Activated T-helper 9 cell treated with anti-CD3 and anti-CD28 coated beads, Interleukin-2, amount 50 U/mL, for 16 hours (primary cell): ENCODE measurements around the gene MAGI3.
A peak's percentile ranks its signal among the peaks of the same experiment; 100 is the strongest.

Experiments used
- DNase-seq: peaks from one replicate; pipeline ENCODE4 v3.0.0-alpha.2; 2020; ENCODE audit warnings: low read depth

Gene MAGI3

GRCh38 chr1:113389953-113390834, at the start of gene MAGI3:
TSS of gene MAGI3 (plus strand) at chr1:113390515. CDS start at chr1:113391034, 519 bp downstream.
- peak; percentile 93 for DNase-seq

DNA sequence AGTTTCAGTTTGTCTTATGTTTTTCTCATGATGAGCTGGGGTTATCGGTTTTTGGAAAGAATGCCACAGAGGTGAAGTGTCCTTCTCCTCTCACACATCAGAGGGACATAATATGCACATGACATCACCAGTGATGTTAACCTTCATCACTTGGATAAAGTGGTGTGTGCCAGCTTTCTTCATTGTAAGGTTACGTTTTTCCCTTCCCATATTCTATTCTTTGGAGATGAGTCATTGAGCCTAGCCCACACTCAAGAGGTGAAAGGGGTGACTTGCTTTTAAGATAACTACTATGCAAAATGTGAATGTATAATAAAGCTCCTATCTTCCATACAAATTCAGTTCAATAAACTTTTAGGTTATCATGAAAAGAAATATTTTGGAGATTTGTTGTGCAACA, 36.7 kb upstream of the MAGI3 start:
- DNase-seq = no peak

DNA sequence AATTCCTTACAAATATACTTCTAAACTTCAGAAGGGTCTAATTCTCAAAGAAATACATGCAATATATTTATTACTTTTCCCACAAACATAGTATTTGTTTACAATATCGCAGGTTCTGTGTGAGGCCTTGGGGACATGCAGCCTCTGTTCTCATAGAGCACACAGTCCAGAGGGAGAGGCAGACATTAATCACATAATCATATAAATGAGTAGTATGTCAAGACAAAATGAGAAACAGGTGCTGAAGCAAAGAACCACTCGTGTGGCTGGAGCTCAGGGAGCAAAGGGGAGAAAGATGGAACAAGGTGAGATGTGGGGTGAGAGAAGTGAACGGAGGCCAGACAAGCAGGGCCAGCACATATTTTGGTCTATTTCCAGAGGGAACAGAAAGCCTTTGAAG, 26.4 kb upstream of the MAGI3 start:
- DNase-seq = no peak

DNA sequence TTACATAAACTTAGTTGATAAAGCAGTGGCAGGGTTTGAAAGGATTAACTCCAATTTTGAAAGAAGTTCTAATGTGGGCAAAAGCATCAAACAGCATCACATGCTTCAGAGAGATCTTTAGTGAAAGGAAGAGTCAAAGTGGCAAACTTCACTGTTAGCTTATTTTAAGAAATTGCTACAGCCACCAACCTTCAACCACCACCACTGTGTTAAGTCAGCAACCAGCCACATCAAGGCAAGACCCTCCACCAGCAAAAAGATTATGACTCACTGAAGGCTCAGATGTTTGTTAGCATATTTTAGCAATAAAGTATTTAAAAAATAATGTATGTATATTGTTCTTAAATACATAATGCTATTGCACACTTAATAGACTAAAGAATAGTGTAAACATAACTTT, 21.3 kb upstream of the MAGI3 start:
- no peak for DNase-seq

DNA sequence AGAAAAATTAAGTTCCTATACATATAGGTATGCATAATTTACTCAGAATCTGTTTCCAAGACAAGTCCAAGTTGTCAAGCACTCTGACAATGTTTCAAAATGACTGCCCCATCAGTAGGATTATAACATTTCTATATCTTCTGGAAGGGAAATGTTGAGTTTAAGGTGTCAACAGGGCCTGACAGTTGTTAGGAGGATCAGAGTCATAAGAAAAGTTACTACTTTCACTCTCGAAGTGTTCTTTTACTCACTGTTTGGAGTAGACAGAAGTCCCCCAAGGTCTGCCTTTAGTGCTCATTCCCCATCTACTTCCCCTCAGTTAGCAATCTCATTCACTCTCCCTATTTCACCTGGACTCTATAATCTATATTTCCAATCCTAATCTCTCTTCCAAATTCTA, 20.6 kb upstream of the MAGI3 start:
- no peak for DNase-seq

DNA sequence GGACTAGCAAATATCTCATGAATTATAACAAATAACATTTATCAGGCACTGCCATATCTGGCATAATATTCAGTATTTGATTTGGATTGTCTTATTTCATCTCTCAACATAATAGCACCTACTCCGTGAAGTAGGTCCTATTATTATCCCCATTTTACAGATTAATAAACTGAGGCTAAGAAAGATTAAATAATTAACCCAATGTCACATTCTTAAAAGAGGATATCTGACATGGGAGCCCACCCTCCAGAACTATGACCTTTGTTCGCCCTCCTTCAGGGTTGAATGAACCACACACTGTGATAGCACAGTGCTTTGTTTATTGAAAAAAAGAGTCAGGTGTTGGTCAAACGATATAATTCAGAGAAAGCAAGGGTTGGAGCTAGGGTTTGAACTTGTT, 19.4 kb upstream of the MAGI3 start:
- no peak for DNase-seq

DNA sequence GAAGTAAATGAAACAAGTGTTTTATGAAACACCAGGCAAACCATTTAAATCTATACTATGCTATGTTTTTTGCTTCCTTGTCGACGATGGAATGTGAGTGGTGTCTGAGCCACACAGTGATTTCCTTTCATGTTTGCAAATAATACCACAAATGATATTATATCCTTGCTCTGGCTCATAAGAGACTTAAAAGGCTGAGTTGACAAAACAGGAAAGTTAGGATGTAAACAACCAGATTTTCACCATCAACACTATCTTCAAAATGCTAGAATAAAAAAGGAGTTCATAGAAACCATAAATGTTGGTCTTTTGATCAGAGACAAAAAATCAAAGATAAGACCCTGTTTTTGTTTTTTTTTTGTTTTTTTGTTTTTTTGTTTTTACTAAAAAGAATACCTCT, 17.8 kb upstream of the MAGI3 start:
- DNase-seq = no peak

DNA sequence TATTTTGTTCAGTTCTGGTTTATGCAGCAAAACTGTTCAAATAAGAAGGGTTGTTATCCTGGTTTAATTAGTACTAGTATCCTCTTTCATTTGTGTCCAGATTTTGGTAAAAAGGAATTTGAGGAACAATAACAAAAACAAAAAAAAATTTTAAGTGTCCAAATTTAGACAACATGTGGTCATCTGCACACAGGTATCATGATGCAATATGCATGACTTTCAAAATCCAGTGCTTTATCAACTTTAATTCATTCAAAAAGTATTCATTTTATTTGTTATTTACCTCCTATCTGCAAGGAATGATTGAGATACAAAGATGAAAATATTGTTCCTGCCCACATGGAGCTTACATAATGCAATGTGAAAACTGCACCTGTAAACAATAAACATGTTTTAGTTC, 16.7 kb upstream of the MAGI3 start:
- no peak for DNase-seq

DNA sequence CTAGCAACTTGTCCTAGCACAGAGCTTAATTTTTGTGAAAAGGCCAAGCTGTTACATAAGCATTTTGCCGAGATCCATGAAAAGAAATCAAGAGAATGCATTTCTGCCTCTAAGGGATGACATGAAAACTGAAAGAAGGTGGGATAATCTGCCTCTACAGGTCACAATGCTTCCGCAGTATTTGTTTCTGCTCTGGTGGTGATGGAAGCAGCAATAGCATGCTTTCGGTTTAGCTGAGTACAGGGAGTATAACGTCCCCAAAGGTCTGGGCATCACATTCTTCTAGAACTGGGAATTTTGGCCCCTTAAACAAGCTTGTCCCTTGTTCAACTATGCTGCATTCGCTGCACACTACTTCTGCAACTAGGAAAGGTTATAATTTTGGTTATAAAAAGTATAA, 14.4 kb upstream of the MAGI3 start:
- no peak for DNase-seq

- DNase-seq = no peak
Observed at GRCh38 chr1:113380075-113380474, 10.2 kb upstream of the MAGI3 start.

DNA sequence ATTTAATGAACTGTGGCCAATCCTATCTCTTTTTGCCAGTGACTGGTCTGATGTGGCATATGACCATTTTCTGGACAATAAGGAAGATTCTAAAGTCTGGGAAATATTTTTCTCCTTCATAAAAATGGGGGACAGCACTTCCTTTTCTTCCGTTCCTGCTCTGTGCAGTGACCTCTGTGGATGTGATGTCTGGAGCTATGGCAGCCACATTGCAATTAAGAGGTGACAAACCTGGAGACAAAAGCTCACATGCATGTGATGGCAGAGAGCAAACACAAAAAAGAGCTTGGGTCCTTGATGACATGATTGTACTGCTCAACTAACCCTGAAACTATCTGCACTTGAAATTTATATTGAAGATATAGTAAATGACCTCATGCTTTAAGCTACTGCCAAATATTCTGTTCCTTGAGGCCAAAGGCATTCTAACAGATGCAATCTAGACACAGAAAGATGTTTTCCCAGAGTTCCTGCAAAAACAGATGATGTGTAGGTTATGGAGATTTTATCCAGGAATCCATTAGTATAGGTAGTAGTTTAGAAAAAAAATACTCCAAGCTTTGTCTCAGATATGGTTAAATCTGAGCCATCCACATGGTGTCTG, 2.2 kb upstream of the MAGI3 start:
- DNase-seq = no peak

- DNase-seq = no peak
Observed at GRCh38 chr1:113388621-113389358, 1.5 kb upstream of the MAGI3 start.

DNA sequence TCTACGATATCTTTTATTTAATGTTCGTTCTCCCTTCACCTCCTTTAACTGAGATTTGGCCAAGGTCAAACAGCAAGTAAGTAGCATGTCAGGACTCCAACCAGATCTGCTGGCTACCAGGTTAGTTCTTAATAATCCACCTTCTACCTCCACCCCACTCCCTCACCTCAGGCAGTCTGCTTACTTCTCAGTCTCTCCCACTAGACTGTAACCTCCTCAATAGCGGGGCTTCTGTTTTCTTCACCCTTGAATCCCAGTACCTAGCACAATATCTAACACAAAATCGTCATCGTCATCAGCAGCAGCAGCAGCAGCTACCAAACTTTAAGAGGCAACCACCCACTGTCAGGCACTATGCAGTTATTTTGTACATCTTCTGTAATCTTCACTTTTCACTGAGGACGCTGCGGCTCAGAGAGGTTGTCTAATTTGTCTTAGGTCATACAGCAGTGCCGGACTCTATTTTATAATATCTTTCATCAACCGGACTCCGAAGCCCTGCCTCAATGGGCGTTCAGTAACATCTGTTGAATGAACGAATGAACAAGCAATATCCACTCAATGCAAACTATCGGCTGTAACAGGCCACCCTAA, 859 bp upstream of the MAGI3 start:
- no peak for DNase-seq

GRCh38 chr1:113390871-113391648, 745 bp downstream of the MAGI3 start:
- peak; percentile 37 for DNase-seq

DNA sequence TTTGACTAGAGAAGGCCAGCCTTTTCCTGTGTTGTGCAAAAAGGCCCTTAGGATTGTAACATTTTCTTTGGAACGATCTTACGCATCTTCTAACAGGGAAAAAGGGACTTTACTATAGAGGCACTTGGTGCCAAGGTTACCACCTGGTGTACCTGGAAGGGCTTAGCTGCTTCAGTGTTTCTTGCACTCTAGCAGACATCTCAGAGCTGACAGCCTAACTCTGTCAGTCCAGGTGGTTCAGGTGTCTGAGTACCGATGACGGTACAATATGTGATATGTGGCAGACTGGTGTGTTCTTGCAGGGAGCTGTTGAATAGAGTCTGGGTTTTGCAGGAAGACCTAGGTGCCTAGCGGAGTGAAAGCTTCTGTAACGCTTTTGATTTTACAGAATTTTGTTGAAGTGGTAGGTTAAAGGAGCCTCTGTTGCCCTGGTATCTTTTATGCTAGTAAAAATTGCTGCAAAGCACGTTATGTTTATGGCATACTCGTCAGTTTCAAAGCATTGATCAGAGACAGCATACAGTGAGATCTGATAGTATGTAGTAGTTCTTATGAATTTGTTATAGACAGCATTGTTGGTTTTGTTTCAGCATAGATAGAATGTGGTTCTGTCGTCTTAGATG, 1.4 kb downstream of the MAGI3 start:
- DNase-seq = no peak

DNA sequence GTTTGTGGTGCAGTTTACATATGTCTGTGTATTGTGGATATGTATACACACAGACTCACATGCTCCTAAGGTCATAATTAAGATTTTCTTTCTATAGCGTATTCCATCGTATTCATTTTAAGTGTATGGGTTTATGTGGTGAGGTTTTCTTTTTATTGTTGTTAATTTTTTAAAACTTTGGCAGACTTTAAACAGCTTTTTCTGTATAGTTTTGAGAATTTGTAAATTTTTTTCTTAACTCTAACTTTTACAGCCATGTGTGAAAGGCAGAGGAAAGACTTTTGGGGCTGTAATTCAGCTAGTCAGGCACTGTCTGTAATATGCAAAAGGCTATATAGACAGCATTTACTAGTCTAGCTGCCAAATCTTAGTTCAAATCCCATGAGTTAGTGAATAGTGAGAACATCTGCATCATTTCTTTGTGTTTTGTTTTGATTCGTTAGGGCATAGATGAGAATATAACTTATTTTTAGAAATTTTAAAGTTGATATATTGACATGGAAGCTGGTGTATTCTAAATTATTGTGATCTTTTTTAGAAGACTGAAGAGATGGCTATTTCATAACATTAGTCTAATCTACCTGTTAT, 2.3 kb downstream of the MAGI3 start:
- DNase-seq = no peak

- DNase-seq = no peak
Observed at GRCh38 chr1:113394043-113394862, 3.9 kb downstream of the MAGI3 start.

DNA sequence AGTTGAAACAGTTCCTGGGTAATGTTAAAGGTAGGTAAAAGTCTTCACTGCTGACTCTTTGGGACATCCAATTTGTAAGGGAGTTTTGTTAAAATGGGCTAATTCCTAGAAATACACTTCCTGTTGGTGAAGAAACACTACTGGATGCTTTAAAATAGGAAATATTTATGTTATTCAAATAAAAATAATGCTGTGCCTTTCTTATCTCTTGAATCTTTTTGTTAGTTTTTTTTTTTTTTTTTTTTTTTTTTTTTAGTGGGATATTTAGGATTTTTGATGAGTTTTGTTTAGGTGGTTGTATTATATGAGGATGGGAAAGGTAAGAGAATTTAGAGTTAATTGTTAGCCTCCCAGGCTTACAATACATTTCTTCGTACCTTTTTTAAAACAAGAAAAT, 4.5 kb downstream of the MAGI3 start:
- DNase-seq = no peak

DNA sequence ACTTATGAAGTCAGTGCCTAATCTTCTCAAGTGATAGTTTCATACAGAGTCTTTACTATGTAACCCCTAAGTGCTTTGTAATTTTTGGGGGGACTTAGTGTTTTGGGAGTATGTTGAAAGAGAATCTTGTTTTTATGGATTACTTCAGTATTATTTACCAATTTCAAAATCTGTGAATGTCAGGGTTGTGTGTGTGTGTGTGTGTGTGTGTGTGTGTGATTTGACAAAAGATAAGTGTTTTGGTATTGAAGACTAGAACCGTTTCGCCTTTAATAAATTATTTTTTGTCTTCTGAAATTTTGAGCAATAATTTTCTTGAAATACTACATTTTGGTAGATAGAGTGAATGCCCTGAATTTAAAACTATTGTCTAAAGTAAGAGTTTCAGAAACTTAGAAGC, 5.8 kb downstream of the MAGI3 start:
- DNase-seq = no peak

DNA sequence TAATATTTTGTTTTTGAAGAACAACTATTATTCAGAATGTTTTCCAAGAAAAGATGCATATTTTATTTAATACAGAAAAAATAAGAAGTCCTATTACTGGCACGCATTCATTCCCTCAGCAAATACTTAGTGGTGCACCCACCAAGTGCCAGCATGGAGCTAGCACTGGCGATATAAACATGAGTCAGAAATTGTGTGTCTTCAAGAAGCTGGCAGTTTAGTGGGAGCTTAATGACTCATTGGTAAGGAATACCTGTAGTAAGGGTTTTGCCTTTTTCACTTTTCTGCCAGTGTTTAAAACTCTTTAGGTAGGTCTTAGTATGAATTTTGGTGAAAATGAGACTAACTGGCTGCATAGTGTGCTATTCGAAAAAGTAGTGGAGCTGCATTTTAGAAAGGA, 6.3 kb downstream of the MAGI3 start:
- DNase-seq = no peak
